HepG2 (cell line): ENCODE measurements around the gene G6PC2. TPM values are rescaled to one million over a fixed set of nuclear protein-coding genes. Genes with fewer than 3 reads are reported as not detected.

ENCODE experiments used
- BCL6 ChIP-seq: IDR thresholded peaks from 2 replicates; pipeline ENCODE4 v1.6.1; 2016; ENCODE audit warnings: missing genetic modification reagents, missing compliant biosample characterization
- CEBPB ChIP-seq: IDR thresholded peaks from 2 replicates; pipeline ENCODE4 v1.6.1; 2011; ENCODE audit warnings: low read depth, low read length, improper control_type of control experiment, borderline replicate concordance
- CHD4 ChIP-seq: fragments of 200-600 bp; sonication (generic); IDR thresholded peaks from 2 replicates; pipeline ENCODE4 v1.7.0; 2017; ENCODE audit warnings: mild to moderate bottlenecking, low read length, borderline replicate concordance
- EED ChIP-seq: sonication (generic); formaldehyde crosslinking; IDR thresholded peaks from 2 replicates; pipeline ENCODE4 v1.5.0; 2020; ENCODE audit warnings: mild to moderate bottlenecking, missing genetic modification reagents
- FIP1L1 ChIP-seq: fragments of 200-400 bp; formaldehyde crosslinking; IDR thresholded peaks from 2 replicates; pipeline ENCODE4 v1.6.1; 2018; ENCODE audit warnings: low read depth, mild to moderate bottlenecking, low read length, moderate library complexity, borderline replicate concordance; ENCODE audit not compliant: insufficient read depth
- NR2C2 ChIP-seq: sonication (generic); formaldehyde crosslinking; IDR thresholded peaks from 2 replicates; pipeline ENCODE4 v1.4.0; 2020; ENCODE audit warnings: missing genetic modification reagents, mild to moderate bottlenecking, moderate library complexity, borderline replicate concordance
- PHF20 ChIP-seq: sonication (generic); formaldehyde crosslinking; IDR thresholded peaks from 2 replicates; pipeline ENCODE4 v1.5.0; 2020; ENCODE audit warnings: mild to moderate bottlenecking, missing genetic modification reagents
- SAFB2 ChIP-seq: sonication (generic); formaldehyde crosslinking; IDR thresholded peaks from 2 replicates; pipeline ENCODE4 v1.5.1; 2020; ENCODE audit warnings: missing genetic modification reagents, low read depth, mild to moderate bottlenecking, borderline replicate concordance
- TBX2 ChIP-seq: sonication (generic); formaldehyde crosslinking; IDR thresholded peaks from 2 replicates; pipeline ENCODE4 v1.5.0; 2020; ENCODE audit warnings: missing genetic modification reagents, mild to moderate bottlenecking, borderline replicate concordance
- ZMYM4 ChIP-seq: sonication (generic); formaldehyde crosslinking; IDR thresholded peaks from 2 replicates; pipeline ENCODE4 v1.8.1; 2023; ENCODE audit warnings: mild to moderate bottlenecking, missing genetic modification reagents
- ZNF260 ChIP-seq: sonication (generic); formaldehyde crosslinking; IDR thresholded peaks from 2 replicates; pipeline ENCODE4 v1.4.0; 2020; ENCODE audit warnings: missing genetic modification reagents, low read depth, mild to moderate bottlenecking, borderline replicate concordance
- ZNF350 ChIP-seq: sonication (generic); formaldehyde crosslinking; IDR thresholded peaks from 2 replicates; pipeline ENCODE4 v1.4.0; 2020; ENCODE audit warnings: mild to moderate bottlenecking, low read depth, missing genetic modification reagents, borderline replicate concordance
- ZNF44 ChIP-seq: sonication (generic); formaldehyde crosslinking; IDR thresholded peaks from 2 replicates; pipeline ENCODE4 v1.5.1; 2020; ENCODE audit warnings: mild to moderate bottlenecking, missing genetic modification reagents
- polyA plus RNA-seq, 8 experiments: library from polyadenylated mRNA; depleted of rRNA in 3 of 8; stranded (reverse) in 7 of 8; unstranded in 1 of 8; fragments of >200 nt; fragmentation: Illumina TruSeq in 4 of 8; extraction: Trizol in 4 of 8; gene quantifications; 2 replicates each; pipeline versions ENCODE4 v1.2.1 to v1.2.3, GENCODE V29; 2011 to 2016; ENCODE audit warnings: low read depth in 4 of 8, missing spikeins in 1 of 8, mixed read lengths in 1 of 8; ENCODE audit not compliant: insufficient read depth in 1 of 8
- total RNA-seq, 5 experiments: library from RNA; depleted of rRNA; stranded (reverse); fragments of >200 nt; fragmentation: Illumina TruSeq; extraction: Trizol; gene quantifications; 2 replicates each; pipeline ENCODE4 v1.2.3, GENCODE V29; 2016; ENCODE audit warnings: low read depth in 1 of 5
- TF ChIP-seq, protein P1 (sequence below): sonication (generic); formaldehyde crosslinking; conservative IDR thresholded peaks from 2 replicates; pipeline ENCODE4 v1.4.0; 2020; ENCODE audit warnings: missing genetic modification reagents
- TF ChIP-seq, protein P2 (sequence below): IDR thresholded peaks from 2 replicates; pipeline ENCODE4 v1.6.1; 2016; ENCODE audit warnings: missing biosample characterization, missing genetic modification reagents, low read depth
- TF ChIP-seq, protein P3 (sequence below), 2 experiments: sonication (generic) in 1 of 2; formaldehyde crosslinking in 1 of 2; IDR thresholded peaks; 2 replicates each; pipeline versions ENCODE4 v1.4.0 to v1.6.1; 2016 to 2020; ENCODE audit warnings: borderline replicate concordance in 1 of 2, low read depth in 1 of 2, mild to moderate bottlenecking in 1 of 2, missing genetic modification reagents in 1 of 2
- TF ChIP-seq, protein P4 (sequence below): sonication (generic); formaldehyde crosslinking; IDR thresholded peaks from 2 replicates; pipeline ENCODE4 v1.4.0; 2020; ENCODE audit warnings: missing genetic modification reagents; ENCODE audit errors: not compliant biosample characterization
- TF ChIP-seq, protein P5 (sequence below): sonication (generic); formaldehyde crosslinking; IDR thresholded peaks from 2 replicates; pipeline ENCODE4 v1.4.0; 2020; ENCODE audit warnings: missing genetic modification reagents

The G6PC2 gene
- total and polyA plus RNA-seq, 2 of the 13 experiments (the other 11 are each of a cell fraction or from before 2014, with no cell fraction given): not detected

DNA sequence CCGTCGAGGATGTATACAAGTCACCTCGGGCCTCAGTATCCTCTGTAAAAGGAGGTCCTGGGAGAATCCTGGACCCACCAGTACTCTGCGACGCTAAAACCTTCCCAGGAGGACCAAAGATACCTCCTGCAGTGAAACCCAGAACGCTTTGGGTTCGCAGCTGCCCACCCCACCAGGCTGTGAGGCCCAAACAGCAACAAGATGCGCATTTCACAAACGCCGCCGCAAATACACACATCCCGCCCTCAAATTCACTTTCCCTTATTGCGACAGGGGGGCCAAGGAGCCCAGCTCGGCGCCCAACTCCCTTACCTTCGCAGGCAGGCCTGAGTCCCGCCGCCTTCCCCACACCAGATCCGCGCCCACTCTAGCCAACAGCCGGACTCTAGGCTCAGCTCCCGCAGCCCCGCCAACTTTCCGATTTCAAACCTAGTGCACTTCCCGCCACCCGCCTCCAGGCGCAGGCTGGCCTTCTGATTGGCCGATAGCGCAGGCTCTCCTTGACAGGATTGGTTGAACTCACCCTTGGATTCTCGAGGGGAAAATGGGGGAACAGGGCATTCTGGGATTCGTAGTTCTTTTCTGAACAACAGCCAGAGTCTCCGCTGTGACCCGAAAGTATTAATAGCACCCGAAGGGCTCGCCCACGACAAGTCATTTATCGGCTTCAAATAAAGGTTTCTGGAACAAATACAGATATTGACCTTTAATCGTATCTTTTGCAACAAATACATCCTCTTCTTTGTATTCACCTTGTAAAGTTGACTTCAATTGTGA, 10.9 kb upstream of the G6PC2 start, which contains the start of gene SPC25 (continued):
- TF ChIP-seq, protein P1, sequence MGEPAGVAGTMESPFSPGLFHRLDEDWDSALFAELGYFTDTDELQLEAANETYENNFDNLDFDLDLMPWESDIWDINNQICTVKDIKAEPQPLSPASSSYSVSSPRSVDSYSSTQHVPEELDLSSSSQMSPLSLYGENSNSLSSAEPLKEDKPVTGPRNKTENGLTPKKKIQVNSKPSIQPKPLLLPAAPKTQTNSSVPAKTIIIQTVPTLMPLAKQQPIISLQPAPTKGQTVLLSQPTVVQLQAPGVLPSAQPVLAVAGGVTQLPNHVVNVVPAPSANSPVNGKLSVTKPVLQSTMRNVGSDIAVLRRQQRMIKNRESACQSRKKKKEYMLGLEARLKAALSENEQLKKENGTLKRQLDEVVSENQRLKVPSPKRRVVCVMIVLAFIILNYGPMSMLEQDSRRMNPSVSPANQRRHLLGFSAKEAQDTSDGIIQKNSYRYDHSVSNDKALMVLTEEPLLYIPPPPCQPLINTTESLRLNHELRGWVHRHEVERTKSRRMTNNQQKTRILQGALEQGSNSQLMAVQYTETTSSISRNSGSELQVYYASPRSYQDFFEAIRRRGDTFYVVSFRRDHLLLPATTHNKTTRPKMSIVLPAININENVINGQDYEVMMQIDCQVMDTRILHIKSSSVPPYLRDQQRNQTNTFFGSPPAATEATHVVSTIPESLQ (CRISPR knock-in tag): 0 out of 2 replicates have a peak, but pooled peaks have one; percentile 80
- TF ChIP-seq CHD4 (no peak), EED (CRISPR knock-in tag) (no peak), FIP1L1 (no peak), ZNF350 (CRISPR knock-in tag) (peak; percentile 93; the same call in 1 of the 2 replicates), ZMYM4 (peak; percentile 90), ZNF260 (CRISPR knock-in tag) (no peak), PHF20 (CRISPR knock-in tag) (no peak; the same call in 1 of the 2 replicates), TBX2 (CRISPR knock-in tag) (peak; percentile 49; the same call in 1 of the 2 replicates), CEBPB (no peak), ZNF44 (peak; percentile 32; the same call in 1 of the 2 replicates), BCL6 (no peak), NR2C2 (CRISPR knock-in tag) (peak; percentile 88), SAFB2 (CRISPR knock-in tag) (no peak)
- TF ChIP-seq, protein P2, sequence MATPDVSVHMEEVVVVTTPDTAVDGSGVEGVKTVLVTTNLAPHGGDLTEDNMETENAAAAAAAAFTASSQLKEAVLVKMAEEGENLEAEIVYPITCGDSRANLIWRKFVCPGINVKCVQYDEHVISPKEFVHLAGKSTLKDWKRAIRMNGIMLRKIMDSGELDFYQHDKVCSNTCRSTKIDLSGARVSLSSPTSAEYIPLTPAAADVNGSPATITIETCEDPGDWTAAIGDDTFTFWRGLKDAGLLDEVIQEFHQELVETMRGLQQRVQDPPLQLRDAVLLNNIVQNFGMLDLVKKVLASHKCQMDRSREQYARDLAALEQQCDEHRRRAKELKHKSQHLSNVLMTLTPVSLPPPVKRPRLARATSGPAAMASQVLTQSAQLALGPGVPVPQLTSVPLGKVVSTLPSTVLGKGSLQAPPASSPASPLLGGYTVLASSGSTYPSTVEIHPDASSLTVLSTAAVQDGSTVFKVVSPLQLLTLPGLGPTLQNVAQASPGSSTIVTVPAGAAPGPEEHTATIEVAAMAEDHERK (CRISPR knock-in tag): no peak
- TF ChIP-seq, protein P3, sequence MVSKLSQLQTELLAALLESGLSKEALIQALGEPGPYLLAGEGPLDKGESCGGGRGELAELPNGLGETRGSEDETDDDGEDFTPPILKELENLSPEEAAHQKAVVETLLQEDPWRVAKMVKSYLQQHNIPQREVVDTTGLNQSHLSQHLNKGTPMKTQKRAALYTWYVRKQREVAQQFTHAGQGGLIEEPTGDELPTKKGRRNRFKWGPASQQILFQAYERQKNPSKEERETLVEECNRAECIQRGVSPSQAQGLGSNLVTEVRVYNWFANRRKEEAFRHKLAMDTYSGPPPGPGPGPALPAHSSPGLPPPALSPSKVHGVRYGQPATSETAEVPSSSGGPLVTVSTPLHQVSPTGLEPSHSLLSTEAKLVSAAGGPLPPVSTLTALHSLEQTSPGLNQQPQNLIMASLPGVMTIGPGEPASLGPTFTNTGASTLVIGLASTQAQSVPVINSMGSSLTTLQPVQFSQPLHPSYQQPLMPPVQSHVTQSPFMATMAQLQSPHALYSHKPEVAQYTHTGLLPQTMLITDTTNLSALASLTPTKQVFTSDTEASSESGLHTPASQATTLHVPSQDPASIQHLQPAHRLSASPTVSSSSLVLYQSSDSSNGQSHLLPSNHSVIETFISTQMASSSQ (IDR thresholded peaks at IDR 0.05; ENCODE audit: low read depth): no peak; the same call in 1 of the 2 replicates
- TF ChIP-seq, protein P3 (CRISPR knock-in tag; IDR thresholded peaks at IDR 0.05; ENCODE audit: borderline replicate concordance): peak; percentile 16; the same call in 1 of the 2 replicates
- TF ChIP-seq, protein P4, sequence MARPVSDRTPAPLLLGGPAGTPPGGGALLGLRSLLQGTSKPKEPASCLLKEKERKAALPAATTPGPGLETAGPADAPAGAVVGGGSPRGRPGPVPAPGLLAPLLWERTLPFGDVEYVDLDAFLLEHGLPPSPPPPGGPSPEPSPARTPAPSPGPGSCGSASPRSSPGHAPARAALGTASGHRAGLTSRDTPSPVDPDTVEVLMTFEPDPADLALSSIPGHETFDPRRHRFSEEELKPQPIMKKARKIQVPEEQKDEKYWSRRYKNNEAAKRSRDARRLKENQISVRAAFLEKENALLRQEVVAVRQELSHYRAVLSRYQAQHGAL: no peak
- TF ChIP-seq, protein P5, sequence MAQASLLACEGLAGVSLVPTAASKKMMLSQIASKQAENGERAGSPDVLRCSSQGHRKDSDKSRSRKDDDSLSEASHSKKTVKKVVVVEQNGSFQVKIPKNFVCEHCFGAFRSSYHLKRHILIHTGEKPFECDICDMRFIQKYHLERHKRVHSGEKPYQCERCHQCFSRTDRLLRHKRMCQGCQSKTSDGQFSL (CRISPR knock-in tag): 0 out of 2 replicates have a peak, but pooled peaks have one; percentile 52
